GM18507 (cell line): Measurements from ENCODE around the gene SYT6.

Experiments used
- DNase-seq: peaks from one replicate; pipeline ENCODE4 v3.0.0; 2011; ENCODE audit warnings: low read depth; ENCODE audit not compliant: insufficient read length; ENCODE audit errors: extremely low spot score
- FAIRE-seq: peaks from 2 replicates; lab custom pipeline; 2011; peaks lifted over from hg19 to GRCh38; lab: Jason Lieb, UNC

Gene SYT6

GRCh38 chr1:114124644-114125043 lies 29.0 kb downstream of the SYT6 start:
- FAIRE-seq (no peak), DNase-seq (no peak)

- DNase-seq, result no peak
- FAIRE-seq, result no peak
These were observed 30.6 kb downstream of the SYT6 start for GRCh38 chr1:114122941-114123618.

- FAIRE-seq (no peak), DNase-seq (no peak)
These were observed 35.2 kb downstream of the SYT6 start for GRCh38 chr1:114118351-114118990.

- FAIRE-seq, result no peak
These were observed 36.0 kb downstream of the SYT6 start for GRCh38 chr1:114117654-114118053.

GRCh38 chr1:114116086-114116485 lies 37.6 kb downstream of the SYT6 start:
- FAIRE-seq (no peak), DNase-seq (no peak)

More at GRCh38 chr1:114117654-114118053, 36.0 kb downstream of the SYT6 start:
- no peak for DNase-seq

- no peak for FAIRE-seq
These were observed 39.2 kb downstream of the SYT6 start for GRCh38 chr1:114114185-114115094.

GRCh38 chr1:114113411-114114184 lies 40.1 kb downstream of the SYT6 start:
- FAIRE-seq (no peak), DNase-seq (no peak)

More at GRCh38 chr1:114114185-114115094, 39.2 kb downstream of the SYT6 start:
- DNase-seq, result no peak

- DNase-seq, result no peak
- no peak for FAIRE-seq
These were observed 40.9 kb downstream of the SYT6 start for GRCh38 chr1:114112775-114113174.

- DNase-seq (no peak), FAIRE-seq (no peak)
These were observed 41.7 kb downstream of the SYT6 start for GRCh38 chr1:114111731-114112641.

- FAIRE-seq (no peak), DNase-seq (no peak)
These were observed 43.7 kb downstream of the SYT6 start for GRCh38 chr1:114109981-114110380.

GRCh38 chr1:114108751-114109255 lies 44.9 kb downstream of the SYT6 start:
- DNase-seq (peak; percentile 44), FAIRE-seq (peak; percentile 84)

GRCh38 chr1:114107474-114108435 lies 45.9 kb downstream of the SYT6 start:
- FAIRE-seq, result no peak

GRCh38 chr1:114105421-114105979 lies 48.2 kb downstream of the SYT6 start:
- DNase-seq (no peak), FAIRE-seq (no peak)

More at GRCh38 chr1:114107474-114108435, 45.9 kb downstream of the SYT6 start:
- no peak for DNase-seq

GRCh38 chr1:114104949-114105348 lies 48.7 kb downstream of the SYT6 start:
- FAIRE-seq (no peak), DNase-seq (no peak)

GRCh38 chr1:114103992-114104391 lies 49.7 kb downstream of the SYT6 start:
- FAIRE-seq (no peak), DNase-seq (no peak)

GRCh38 chr1:114102136-114102535 lies 51.5 kb downstream of the SYT6 start:
- DNase-seq, result no peak
- no peak for FAIRE-seq

GRCh38 chr1:114100148-114100547 lies 53.5 kb downstream of the SYT6 start:
- DNase-seq (no peak), FAIRE-seq (no peak)
